Astrocyte of the spinal cord (primary cell): ENCODE measurements around the gene LHX5.

Source experiments
- DNase-seq: peaks from one replicate; pipeline ENCODE4 v3.0.0; 2011; ENCODE audit warnings: low read depth, low spot score
- H3K4me3 ChIP-seq: 2 replicates; pipeline ENCODE4 v1.5.1; 2011; ENCODE audit warnings: low read depth, mild to moderate bottlenecking, low read length, moderate library complexity
- CTCF ChIP-seq: IDR thresholded peaks from 2 replicates; pipeline ENCODE4 v1.5.1; 2012; ENCODE audit warnings: low read depth, mild to moderate bottlenecking, low read length, inconsistent platforms
- in situ Hi-C: cut with HindIII; loops from 2 replicates; pipeline ENCODE4 v1.10.0; 2017; ENCODE audit warnings: low sequenced_read_pairs

The LHX5 gene

DNA sequence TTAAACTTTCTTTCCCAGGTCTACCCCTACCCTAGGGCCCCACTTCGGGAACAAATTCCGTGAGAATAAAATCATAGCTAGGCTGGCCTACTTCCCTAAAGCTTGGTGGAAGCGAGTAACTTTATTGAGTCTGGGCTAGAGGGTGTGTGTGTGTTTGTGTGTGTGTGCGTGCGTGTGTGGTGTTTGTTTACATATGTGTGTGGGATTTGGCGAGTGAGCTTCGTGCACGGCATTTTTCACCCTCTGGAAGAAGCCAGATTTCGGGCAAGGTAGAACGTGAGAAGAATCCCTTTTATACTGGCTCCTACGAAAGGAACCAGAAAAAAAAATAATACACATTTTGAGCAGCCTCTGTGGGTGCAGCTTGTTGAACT, 7.5 kb upstream of the LHX5 start:
- no peak for DNase-seq
- no peak for TF ChIP-seq CTCF
- no peak overlapping the region for H3K4me3 ChIP-seq
- in situ Hi-C loops: no loop called here

DNA sequence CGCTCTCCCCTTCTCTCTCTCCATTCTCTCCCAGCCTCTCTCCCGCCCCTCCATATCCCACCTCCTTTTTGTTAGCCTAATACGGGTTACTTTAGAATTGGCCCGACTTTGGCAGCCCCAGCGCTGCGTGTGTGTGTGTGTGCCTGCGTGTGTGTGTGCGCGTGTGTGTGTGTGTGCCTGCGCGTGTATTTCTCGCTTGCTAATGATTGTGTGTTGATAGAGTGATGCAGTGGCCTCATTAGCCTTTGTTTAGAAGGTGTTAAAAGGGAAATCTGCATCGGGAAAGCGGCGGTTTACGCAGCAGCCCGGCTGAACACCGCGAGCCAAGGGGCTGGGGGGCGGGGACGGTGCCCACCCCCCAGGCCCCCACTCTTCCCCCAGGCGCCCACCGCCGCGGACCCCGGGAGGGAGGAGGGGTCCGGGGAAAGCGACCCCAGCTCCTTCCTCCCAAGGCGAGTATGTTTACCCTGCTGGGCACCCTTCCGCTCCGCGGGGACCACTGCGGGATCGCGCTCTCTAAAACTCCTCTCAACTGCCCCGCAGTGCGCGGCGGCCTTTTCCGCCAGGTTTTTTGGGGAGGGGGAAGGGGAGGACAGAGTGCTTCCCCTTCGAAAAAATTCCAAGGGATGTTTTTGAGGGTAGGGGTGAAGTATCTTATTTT, 6.8 kb upstream of the LHX5 start:
- TF ChIP-seq CTCF: no peak
- DNase-seq: no peak
- in situ Hi-C loops: no loop called here
- H3K4me3 ChIP-seq: no peak overlapping the region

- no peak for DNase-seq
- TF ChIP-seq CTCF: no peak
- in situ Hi-C loops: no loop called here
- no peak overlapping the region for H3K4me3 ChIP-seq
Measured at GRCh38 chr12:113477842-113478215, 6.2 kb upstream of the LHX5 start.

- TF ChIP-seq CTCF: no peak
- no peak overlapping the region for H3K4me3 ChIP-seq
- in situ Hi-C loops: no loop called here
Measured at GRCh38 chr12:113477171-113477841, 5.6 kb upstream of the LHX5 start.

DNA sequence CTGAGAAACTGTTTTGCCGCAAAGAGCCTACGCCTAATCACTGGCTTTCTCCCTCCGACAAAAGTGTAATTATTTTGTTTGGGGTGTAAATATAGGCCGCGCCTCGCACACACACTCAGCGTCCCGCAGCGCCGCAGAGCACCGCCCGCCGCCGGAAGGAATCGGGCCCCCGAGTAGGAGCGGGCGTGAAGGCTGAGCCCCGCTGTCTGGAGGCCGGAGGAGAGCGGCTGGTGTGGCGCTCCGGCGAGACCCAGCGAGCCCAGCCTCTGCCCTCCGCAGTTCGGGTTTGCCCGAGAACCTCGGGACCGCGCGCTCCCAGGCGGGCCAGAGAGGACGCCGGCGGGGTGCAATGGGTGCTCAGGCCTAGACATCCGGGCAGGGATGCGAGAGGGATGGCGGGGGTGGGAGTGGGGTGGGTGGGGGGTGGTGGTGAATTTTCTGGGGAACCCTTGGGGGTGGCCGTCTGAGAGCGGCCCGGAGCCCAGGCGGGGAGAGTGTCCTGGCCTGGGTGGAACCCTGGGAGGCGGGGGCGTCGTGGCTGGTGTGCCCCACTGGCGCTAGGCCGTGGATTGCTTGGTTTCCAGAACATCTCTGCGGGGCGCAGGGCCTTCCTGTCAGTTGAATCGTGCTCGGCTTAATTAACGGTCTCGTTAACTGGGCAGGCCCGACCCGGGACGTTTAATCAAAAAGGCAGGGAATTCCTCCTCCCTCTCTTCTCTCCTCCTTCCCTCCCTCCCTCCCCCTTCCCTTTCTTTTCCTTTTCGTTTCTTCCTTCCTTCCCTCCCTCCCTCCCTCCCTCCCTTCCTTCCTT, 4.7 kb upstream of the LHX5 start:
- no peak for TF ChIP-seq CTCF
- DNase-seq: no peak
- in situ Hi-C loops: no loop called here
- H3K4me3 ChIP-seq: no peak overlapping the region

More at GRCh38 chr12:113477171-113477841, 5.6 kb upstream of the LHX5 start:
- DNase-seq: no peak

- no peak overlapping the region for H3K4me3 ChIP-seq
Measured at GRCh38 chr12:113475451-113476175, 3.9 kb upstream of the LHX5 start.

More at GRCh38 chr12:113475451-113476175, 3.9 kb upstream of the LHX5 start:
- no peak for TF ChIP-seq CTCF
- DNase-seq: no peak
- in situ Hi-C loops: no loop called here
